Right renal cortex interstitium (tissue), 3 donors: ENCODE results near the gene POFUT2. TPM values are rescaled to one million over a fixed set of nuclear protein-coding genes. Genes with fewer than 3 reads are reported as not detected.

Experiments
- DNase-seq, 3 donors: peaks; one replicate each; pipeline ENCODE4 v3.0.0-alpha.2; 2013; ENCODE audit warnings: low read depth in 3 of 3, low spot score in 2 of 3
- polyA plus RNA-seq, 3 donors: library from polyadenylated mRNA; unstranded; fragments of 120-200 nt; gene quantifications; one replicate each; pipeline ENCODE4 v1.2.1, GENCODE V29; 2013; ENCODE audit not compliant: insufficient read length in 3 of 3

The POFUT2 gene
- polyA plus RNA-seq, 3 donors, result 28.1 to 30.1 (median 29.7) TPM

GRCh38 chr21:45286671-45287437 is 841 bp downstream of the POFUT2 start:
- no peak for DNase-seq

- no peak for DNase-seq
Measured at GRCh38 chr21:45285266-45285931, 2.3 kb downstream of the POFUT2 start.

GRCh38 chr21:45284456-45284741 is 3.3 kb downstream of the POFUT2 start:
- DNase-seq, result no peak

GRCh38 chr21:45283611-45284455 is 3.9 kb downstream of the POFUT2 start:
- no peak for DNase-seq

- DNase-seq, result no peak
Measured at GRCh38 chr21:45283035-45283610, 4.6 kb downstream of the POFUT2 start.

- DNase-seq, result no peak
Measured at GRCh38 chr21:45282283-45283034, 5.2 kb downstream of the POFUT2 start.

GRCh38 chr21:45281411-45282282 is 6.0 kb downstream of the POFUT2 start:
- no peak for DNase-seq

GRCh38 chr21:45280969-45281368 is 6.7 kb downstream of the POFUT2 start:
- no peak for DNase-seq

GRCh38 chr21:45280178-45280821 is 7.4 kb downstream of the POFUT2 start:
- DNase-seq, result no peak

GRCh38 chr21:45279446-45280177 is 8.1 kb downstream of the POFUT2 start:
- no peak for DNase-seq

GRCh38 chr21:45278156-45278911 is 9.4 kb downstream of the POFUT2 start:
- no peak for DNase-seq

GRCh38 chr21:45277101-45278045 is 10.3 kb downstream of the POFUT2 start:
- no peak for DNase-seq

- DNase-seq, result no peak
Measured at GRCh38 chr21:45276596-45276995, 11.1 kb downstream of the POFUT2 start.

- DNase-seq, result no peak
Measured at GRCh38 chr21:45270306-45270821, 17.3 kb downstream of the POFUT2 start.

GRCh38 chr21:45269861-45270260 is 17.8 kb downstream of the POFUT2 start:
- no peak for DNase-seq

- DNase-seq, result no peak
Measured at GRCh38 chr21:45267390-45267760, 20.3 kb downstream of the POFUT2 start.
